ENCODE data around the gene LARP4. TPM values are rescaled to one million over a fixed set of nuclear protein-coding genes. Genes with fewer than 3 reads are reported as not detected.
A peak's percentile ranks its signal among the peaks of the same experiment; 100 is the strongest.
"Not testable (repeated sequence)": the region's sequence is repeated elsewhere in the genome, so short reads cannot be mapped to it uniquely, and the experiment has no call there.

LARP4 gene
- 53.3 TPM for total RNA-seq
- long read RNA-seq, partial matches to known transcripts: 6 of 13 reads
- long read RNA-seq, other reads (novel, unspliced or antisense): 4 of 13 reads

GRCh38 chr12:50400638-50401499 is at the start of gene LARP4:
TSS of gene LARP4 (plus strand) at chr12:50400885. CDS start at chr12:50401011, 126 bp downstream.
- intact Hi-C loops (cut with DNase I): loop anchor here (5.0 kb wide), 1 partner anchor 289 kb away; the partner anchor contains the start of gene COX14
- ATAC-seq: peak; percentile 99
- DNase-seq (ENCODE audit: missing footprints): peak; percentile 94

- ATAC-seq (peak; percentile 23), DNase-seq (ENCODE audit: missing footprints) (no peak)
- intact Hi-C loops (cut with DNase I): no loop called here
These were observed 49.3 kb upstream of the LARP4 start for GRCh38 chr12:50351120-50352043.

- ATAC-seq (no peak), DNase-seq (ENCODE audit: missing footprints) (no peak)
- intact Hi-C loops (cut with DNase I): no loop called here
These were observed 47.3 kb upstream of the LARP4 start for GRCh38 chr12:50353404-50353803.

DNA sequence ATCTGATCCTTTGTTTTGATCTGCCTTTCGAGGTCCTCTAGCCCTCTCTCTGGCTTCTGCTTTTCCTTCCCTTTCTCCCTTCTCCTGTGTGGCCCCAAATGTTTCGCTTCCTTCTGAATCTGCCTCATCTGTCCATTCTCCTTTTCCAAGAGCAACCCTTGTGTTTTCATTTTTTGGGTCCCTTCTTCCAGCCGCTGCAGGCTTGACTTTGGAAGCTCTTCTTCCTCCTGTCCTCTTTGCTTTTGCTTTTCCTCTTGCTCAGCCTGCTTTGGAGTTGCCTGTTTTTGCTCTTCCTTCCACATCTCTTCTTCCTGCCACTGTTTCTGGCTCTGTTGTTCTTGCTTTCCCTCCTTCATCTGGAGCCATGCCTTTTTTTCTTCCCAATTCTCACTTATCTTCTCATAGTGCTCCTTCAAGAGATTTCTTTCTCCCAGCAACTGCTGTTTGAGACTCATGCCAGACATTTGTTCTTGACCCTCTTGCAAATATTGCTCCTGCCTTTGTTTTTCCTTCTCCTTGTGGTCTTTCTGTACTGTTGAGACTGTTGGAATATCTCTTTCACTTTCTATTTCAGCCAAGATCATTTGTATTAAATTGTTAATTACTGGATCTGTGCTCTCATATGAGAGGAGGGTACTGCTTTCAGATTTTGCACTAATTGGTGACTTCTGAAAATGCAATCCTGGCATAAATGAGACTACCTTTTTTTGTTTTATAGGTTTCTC is 46.7 kb upstream of the LARP4 start:
- ATAC-seq (no peak), DNase-seq (ENCODE audit: missing footprints) (no peak)
- intact Hi-C loops (cut with DNase I): no loop called here

DNA sequence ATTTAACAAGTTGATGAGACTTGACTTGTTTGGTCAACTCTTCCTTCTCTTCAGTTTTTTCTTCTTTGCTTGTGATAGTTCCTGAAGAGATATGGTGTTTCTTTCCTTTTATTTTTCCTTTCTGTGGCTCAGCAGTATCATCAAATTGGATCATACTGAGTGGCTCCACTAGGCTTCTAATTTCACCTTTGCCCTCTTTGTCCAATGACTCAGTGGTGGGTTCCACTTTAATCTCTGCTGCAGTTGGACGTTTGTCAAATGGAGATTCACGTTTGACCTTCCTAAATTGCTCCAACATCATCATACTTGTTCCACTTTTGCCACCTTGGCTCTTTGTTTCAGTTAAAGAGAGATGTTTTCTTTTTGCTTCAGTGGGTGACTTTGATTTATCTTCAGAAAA is 45.8 kb upstream of the LARP4 start:
- ATAC-seq (no peak), DNase-seq (ENCODE audit: missing footprints) (no peak)
- intact Hi-C loops (cut with DNase I): no loop called here

- DNase-seq (ENCODE audit: missing footprints) (no peak), ATAC-seq (no peak)
- intact Hi-C loops (cut with DNase I): no loop called here
These were observed 45.3 kb upstream of the LARP4 start for GRCh38 chr12:50355365-50355764.

DNA sequence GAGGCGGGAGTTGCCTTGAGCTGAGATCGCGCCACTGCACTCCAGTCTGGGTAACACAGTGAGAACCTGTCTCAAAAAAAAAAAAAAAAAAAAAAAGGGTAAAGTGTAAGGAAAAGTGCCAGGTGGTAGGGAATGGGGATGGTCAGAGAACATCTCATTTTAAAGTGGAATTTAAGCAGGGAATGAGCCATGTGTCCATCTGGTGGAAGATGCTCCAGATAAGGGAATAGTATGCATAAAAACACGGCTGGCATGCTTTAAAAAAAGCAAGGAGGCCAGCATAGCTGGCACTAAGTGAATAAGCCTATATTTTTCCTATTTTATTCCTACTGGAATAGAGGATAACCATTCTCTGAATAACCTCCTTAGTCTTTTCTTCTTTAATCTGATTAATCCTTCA is 38.0 kb upstream of the LARP4 start:
- no peak for ATAC-seq
- intact Hi-C loops (cut with DNase I): no loop called here
- no peak for DNase-seq (ENCODE audit: missing footprints)

- no peak for ATAC-seq
- intact Hi-C loops (cut with DNase I): no loop called here
- DNase-seq (ENCODE audit: missing footprints): no peak
These were observed 37.5 kb upstream of the LARP4 start for GRCh38 chr12:50363141-50363540.

DNA sequence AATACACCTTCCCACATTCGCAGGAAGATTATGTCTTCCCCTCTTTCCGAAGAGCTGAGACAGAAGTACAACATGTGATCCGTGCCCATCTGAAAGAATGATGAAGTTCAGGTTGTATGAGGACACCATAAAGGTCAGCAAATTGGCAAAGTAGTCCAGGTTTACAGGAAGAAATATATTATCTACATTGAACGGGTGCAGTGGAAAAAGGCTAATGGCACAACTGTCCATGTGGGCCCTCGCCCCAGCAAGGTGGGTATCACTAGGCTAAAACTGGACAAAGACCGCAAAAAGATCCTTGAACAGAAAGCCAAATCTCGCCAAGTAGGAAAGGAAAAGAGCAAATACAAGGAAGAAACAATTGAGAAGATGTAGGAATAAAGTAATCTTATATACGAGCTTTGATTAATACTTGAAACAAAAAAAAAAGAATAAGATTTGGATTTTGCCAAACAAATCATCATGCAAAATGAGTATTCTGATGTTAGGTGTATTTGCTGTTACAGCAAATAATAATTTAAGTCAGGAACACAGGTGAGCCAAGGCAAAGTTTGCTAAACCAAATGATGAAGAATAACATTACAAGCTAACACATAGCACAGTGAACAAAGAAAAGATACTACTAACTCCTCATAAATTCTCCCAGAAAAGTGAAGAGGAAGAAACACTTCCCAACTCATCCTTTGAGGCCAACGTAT is 34.8 kb upstream of the LARP4 start:
- intact Hi-C loops (cut with DNase I): no loop called here
- ATAC-seq (no peak), DNase-seq (ENCODE audit: missing footprints) (no peak)

DNA sequence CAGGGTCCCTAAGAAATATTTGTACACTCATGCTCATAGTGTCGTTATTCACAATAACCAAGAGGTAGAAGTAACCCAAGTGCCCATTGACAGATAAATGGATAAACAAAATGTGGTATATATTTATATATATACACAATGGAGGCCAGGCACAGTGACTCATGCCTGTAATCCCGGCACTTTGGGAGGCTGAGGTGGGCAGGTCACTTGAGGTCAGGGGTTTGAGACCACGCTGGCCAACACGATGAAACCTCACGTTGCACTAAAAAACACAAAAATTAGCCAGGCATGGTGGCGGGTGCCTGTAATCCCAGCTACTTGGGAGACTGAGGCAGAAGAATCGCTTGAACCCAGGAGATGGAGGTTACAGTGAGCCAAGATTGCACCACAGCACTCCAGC is 30.0 kb upstream of the LARP4 start:
- DNase-seq (ENCODE audit: missing footprints); intact Hi-C loops (cut with DNase I); ATAC-seq: not testable (repeated sequence)

GRCh38 chr12:50375802-50376201 is 24.9 kb upstream of the LARP4 start:
- DNase-seq (ENCODE audit: missing footprints) (no peak), ATAC-seq (no peak)
- intact Hi-C loops (cut with DNase I): no loop called here

DNA sequence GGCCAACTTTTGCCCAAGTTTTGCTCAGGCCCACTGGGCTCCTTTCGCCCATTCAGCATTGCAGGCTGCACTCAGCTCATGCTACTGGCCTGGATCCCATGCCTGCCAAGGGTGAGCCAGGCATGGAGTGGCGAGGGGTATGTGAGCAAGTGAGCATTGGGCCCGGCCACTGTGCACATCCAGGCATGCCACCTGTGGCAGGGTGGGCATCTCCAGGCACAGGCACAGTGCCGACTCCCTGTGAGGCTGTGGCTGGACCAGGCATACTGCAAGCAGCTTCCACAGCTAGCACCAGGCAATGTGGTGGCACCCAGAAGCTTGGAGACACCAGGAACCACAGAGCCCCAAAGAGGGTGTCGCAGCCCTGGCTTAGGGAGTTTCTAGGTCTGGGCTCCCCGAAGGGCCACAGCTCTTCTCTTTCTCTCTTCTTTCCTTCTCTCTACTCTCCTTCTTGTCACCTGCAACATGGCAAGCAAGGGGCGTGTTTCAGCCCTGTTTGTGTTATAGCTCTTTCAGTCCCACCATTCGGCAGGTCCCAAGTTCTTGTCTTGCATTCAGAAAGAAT is 19.8 kb upstream of the LARP4 start:
- intact Hi-C loops (cut with DNase I): no loop called here
- ATAC-seq: no peak
- DNase-seq (ENCODE audit: missing footprints): no peak

GRCh38 chr12:50387487-50387886 is 13.2 kb upstream of the LARP4 start:
- intact Hi-C loops (cut with DNase I): no loop called here
- no peak for DNase-seq (ENCODE audit: missing footprints)
- no peak for ATAC-seq

- no peak for DNase-seq (ENCODE audit: missing footprints)
- intact Hi-C loops (cut with DNase I): no loop called here
- no peak for ATAC-seq
These were observed 12.7 kb upstream of the LARP4 start for GRCh38 chr12:50387972-50388478.

DNA sequence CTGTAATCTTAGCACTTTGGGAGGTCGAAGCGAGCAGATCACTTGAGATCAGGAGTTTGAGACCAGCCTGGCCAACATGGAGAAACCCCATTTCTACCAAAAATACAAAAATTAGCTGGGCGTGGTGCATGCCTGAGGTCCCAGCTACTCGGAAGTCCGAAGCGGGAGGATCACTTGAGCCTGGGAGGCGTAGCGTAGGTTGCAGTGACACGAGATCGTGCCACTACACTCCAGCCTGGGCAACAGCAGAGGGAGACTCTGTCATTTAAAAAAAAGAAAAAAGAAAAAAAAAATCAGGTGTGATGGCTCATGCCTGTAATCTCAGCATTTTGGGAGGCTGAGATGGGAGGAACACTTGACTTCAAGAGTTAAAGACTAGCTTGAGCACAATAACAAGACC is 11.9 kb upstream of the LARP4 start:
- ATAC-seq: not testable (repeated sequence)

GRCh38 chr12:50390316-50390741 is 10.4 kb upstream of the LARP4 start:
- DNase-seq (ENCODE audit: missing footprints): no peak
- ATAC-seq: no peak
- intact Hi-C loops (cut with DNase I): no loop called here

More for the DNA sequence above, 11.9 kb upstream of the LARP4 start:
- intact Hi-C loops (cut with DNase I); DNase-seq (ENCODE audit: missing footprints): not testable (repeated sequence)

DNA sequence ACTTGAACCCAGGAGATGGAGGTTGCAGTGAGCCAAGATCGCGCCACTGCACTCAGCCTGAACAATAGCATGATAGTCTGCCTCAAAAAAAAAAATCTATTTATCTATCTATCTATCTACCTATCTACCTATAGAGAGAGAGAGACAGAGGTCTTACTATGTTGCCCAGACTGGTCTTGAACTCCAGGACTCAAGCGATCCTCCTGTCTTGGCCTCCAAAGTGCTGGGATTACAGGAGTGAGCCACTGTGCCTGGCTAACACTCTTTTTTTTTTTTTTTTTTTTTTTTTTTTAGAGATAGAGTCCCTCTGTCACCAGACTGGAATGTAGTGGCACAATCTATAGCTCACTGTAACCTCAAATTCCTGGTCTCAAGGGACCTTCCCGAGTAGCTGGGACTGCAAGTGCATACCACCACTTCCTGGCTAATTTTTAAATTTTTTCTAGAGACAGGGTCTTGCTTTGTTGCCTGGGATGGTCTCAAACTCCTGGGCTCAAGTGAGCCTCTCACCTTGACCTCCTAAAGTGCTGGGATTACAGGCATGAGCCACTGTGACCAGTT is 6.1 kb upstream of the LARP4 start:
- no peak for DNase-seq (ENCODE audit: missing footprints)
- intact Hi-C loops (cut with DNase I): no loop called here
- ATAC-seq: no peak

Measured in Right ventricle myocardium inferior (tissue), 1 donor.